Liver (tissue), 9 donors: ENCODE results near the gene LIMS1. TPM values are rescaled to one million over a fixed set of nuclear protein-coding genes. Genes with fewer than 3 reads are reported as not detected.

Source experiments
- DNase-seq: peaks from one replicate; pipeline ENCODE4 v3.0.0-alpha.2; 2017; ENCODE audit warnings: low spot score
- H3K27ac ChIP-seq, 2 donors: one replicate each; pipeline ENCODE4 v1.7.0; 2013; ENCODE audit warnings: inconsistent platforms in 2 of 2, low read length in 2 of 2, control low read depth in 1 of 2, low read depth in 1 of 2, mild to moderate bottlenecking in 1 of 2
- H3K27me3 ChIP-seq, 4 donors: one replicate each; pipeline versions ENCODE4 v1.6.1 to v1.7.0; 2013; ENCODE audit warnings: low read length in 3 of 4, inconsistent platforms in 1 of 4, mild to moderate bottlenecking in 1 of 4, moderate library complexity in 1 of 4; ENCODE audit not compliant: control insufficient read depth in 4 of 4, insufficient read depth in 4 of 4
- H3K36me3 ChIP-seq, 4 donors: one replicate each; pipeline versions ENCODE4 v1.6.1 to v1.7.0; 2013; ENCODE audit warnings: low read length in 3 of 4, mild to moderate bottlenecking in 3 of 4, low read depth in 1 of 4, moderate library complexity in 1 of 4; ENCODE audit not compliant: control insufficient read depth in 4 of 4, insufficient read depth in 3 of 4
- H3K4me1 ChIP-seq, 4 donors: one replicate each; pipeline versions ENCODE4 v1.6.1 to v1.7.0; 2013; ENCODE audit warnings: low read length in 3 of 4, mild to moderate bottlenecking in 3 of 4, moderate library complexity in 1 of 4; ENCODE audit not compliant: control insufficient read depth in 4 of 4, insufficient read depth in 4 of 4
- H3K4me3 ChIP-seq, 3 donors: one replicate each; pipeline versions ENCODE4 v1.6.1 to v1.7.0; 2013; ENCODE audit warnings: low read length in 3 of 3, control low read depth in 1 of 3, low read depth in 1 of 3, mild to moderate bottlenecking in 1 of 3
- H3K9ac ChIP-seq, 2 donors: one replicate each; pipeline ENCODE4 v1.7.0; 2013; ENCODE audit warnings: low read length in 2 of 2, mild to moderate bottlenecking in 2 of 2, moderate library complexity in 2 of 2, control low read depth in 1 of 2, low read depth in 1 of 2
- H3K9me3 ChIP-seq, 4 donors: one replicate each; pipeline versions ENCODE4 v1.6.1 to v1.7.0; 2013; ENCODE audit warnings: low read length in 3 of 4; ENCODE audit not compliant: control insufficient read depth in 4 of 4
- ATF3 ChIP-seq: IDR thresholded peaks from 2 replicates; pipeline ENCODE4 v1.6.1; 2016; ENCODE audit warnings: antibody characterized with exemption
- CTCF ChIP-seq: fragments of 150-350 bp; IDR thresholded peaks from 2 replicates; pipeline ENCODE4 v1.5.1; 2017; ENCODE audit warnings: improper control_type of control experiment, low read depth, low read length; ENCODE audit not compliant: missing input control
- FOXA1 ChIP-seq: IDR thresholded peaks from 2 replicates; pipeline ENCODE4 v1.6.1; 2016; ENCODE audit warnings: antibody characterized with exemption
- FOXA2 ChIP-seq: IDR thresholded peaks from 2 replicates; pipeline ENCODE4 v1.6.1; 2016; ENCODE audit warnings: antibody characterized with exemption
- HNF4G ChIP-seq: IDR thresholded peaks from 2 replicates; pipeline ENCODE4 v1.6.1; 2016; ENCODE audit warnings: antibody characterized with exemption
- JUND ChIP-seq, 2 donors: IDR thresholded peaks; 2 replicates each; pipeline ENCODE4 v1.6.1; 2016; ENCODE audit warnings: antibody characterized with exemption in 2 of 2
- NR2F2 ChIP-seq: IDR thresholded peaks from 2 replicates; pipeline ENCODE4 v1.6.1; 2016; ENCODE audit warnings: antibody characterized with exemption
- RAD21 ChIP-seq, 2 donors: IDR thresholded peaks; 2 replicates each; pipeline ENCODE4 v1.6.1; 2016; ENCODE audit warnings: antibody characterized with exemption in 2 of 2, mild to moderate bottlenecking in 2 of 2
- SP1 ChIP-seq: IDR thresholded peaks from 2 replicates; pipeline ENCODE4 v1.6.1; 2018; ENCODE audit warnings: antibody characterized with exemption, mild to moderate bottlenecking
- TAF1 ChIP-seq: conservative IDR thresholded peaks from 2 replicates; pipeline ENCODE4 v1.6.1; 2016; ENCODE audit warnings: antibody characterized with exemption, mild to moderate bottlenecking
- YY1 ChIP-seq: IDR thresholded peaks from 2 replicates; pipeline ENCODE4 v1.6.1; 2016; ENCODE audit warnings: antibody characterized with exemption, mild to moderate bottlenecking
- WGBS: extraction: QIAGEN DNeasy Blood & Tissue Kit; methylation state at CpG from one replicate; pipeline ENCODE4 v1.1.7; 2013; 5-methylcytosine and 5-hydroxymethylcytosine counted together
- polyA plus RNA-seq, 2 donors: library from polyadenylated mRNA; stranded (reverse) in 1 of 2; unstranded in 1 of 2; fragments of 200-250 nt in 1 of 2; fragments of >200 nt in 1 of 2; fragmentation: Nextera tagmentation in 1 of 2; extraction: Ambion mirVana in 1 of 2; gene quantifications; one replicate each; pipeline versions ENCODE4 v1.2.1 to v1.2.3, GENCODE V29; 2013 to 2015
- total RNA-seq, 2 donors: library from RNA; depleted of rRNA; stranded (reverse); fragments of >200 nt; gene quantifications; one replicate each; pipeline ENCODE4 v1.2.3, GENCODE V29; 2014
- TF ChIP-seq, protein P1 (sequence below): IDR thresholded peaks from 2 replicates; pipeline ENCODE4 v1.6.1; 2016; ENCODE audit warnings: antibody characterized with exemption, mild to moderate bottlenecking
- TF ChIP-seq, protein P2 (sequence below): IDR thresholded peaks from 2 replicates; pipeline ENCODE4 v1.6.1; 2016; ENCODE audit warnings: antibody characterized with exemption
- donor health status: healthy.
- donor health status: healthy.
- donor health status: healthy.
- donor health status: healthy.
- donor health status: healthy.

The LIMS1 gene
- total and polyA plus RNA-seq, 4 donors, result 10.2 to 37.1 (median 22.1) TPM

- no peak for TF ChIP-seq HNF4G
- no peak for TF ChIP-seq CTCF
- no peak for TF ChIP-seq FOXA2
- TF ChIP-seq NR2F2, result no peak
- no peak for TF ChIP-seq JUND (IDR thresholded peaks at IDR 0.05)
- no peak for TF ChIP-seq FOXA1
- TF ChIP-seq TAF1, result no peak
- TF ChIP-seq ATF3, result no peak
- Histone ChIP-seq H3K36me3 (no peaks in the 10 kb centered on the region), H3K4me1 (peaks cover 0 to 11% (median under 1%) of the 10 kb centered on the region in 4 donors), H3K9me3 (no peaks in the 10 kb centered on the region), H3K27ac (no peak overlapping the region), H3K9ac (no peak overlapping the region), H3K27me3 (no peaks in the 10 kb centered on the region), H3K4me3 (no peak overlapping the region)
- WGBS, result 86% methylated on average over 4 of the region's 4 CpGs
- no peak for DNase-seq
Observed at GRCh38 chr2:108542071-108542470, 7.8 kb downstream of the LIMS1 start.

DNA sequence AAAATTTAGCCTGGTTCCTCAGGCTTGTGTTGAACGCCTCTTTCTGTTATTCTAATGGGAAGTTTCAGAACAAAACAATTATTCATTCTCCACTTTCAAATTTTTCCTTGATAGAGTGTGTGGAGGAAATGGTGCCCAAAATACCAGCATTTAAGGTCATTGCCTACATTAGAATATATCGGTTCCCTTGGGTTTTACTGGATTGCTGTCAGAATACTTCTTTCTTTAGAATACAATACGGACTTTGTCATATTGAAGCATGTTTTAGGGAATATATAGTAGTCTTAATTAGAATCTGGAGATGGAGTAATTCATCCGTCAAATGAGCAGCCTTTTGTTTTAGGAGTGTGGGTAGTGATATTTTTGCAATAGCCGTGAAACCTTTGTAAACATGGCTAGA, 13.3 kb downstream of the LIMS1 start:
- Histone ChIP-seq H3K27me3 (no peaks in the 10 kb centered on the region), H3K27ac (no peak overlapping the region), H3K9me3 (no peaks in the 10 kb centered on the region), H3K9ac (no peak overlapping the region), H3K4me1 (peaks cover 1 to 2% (median 2%) of the 10 kb centered on the region in 4 donors), H3K4me3 (no peak overlapping the region), H3K36me3 (no peaks in the 10 kb centered on the region)
- TF ChIP-seq, protein P1, sequence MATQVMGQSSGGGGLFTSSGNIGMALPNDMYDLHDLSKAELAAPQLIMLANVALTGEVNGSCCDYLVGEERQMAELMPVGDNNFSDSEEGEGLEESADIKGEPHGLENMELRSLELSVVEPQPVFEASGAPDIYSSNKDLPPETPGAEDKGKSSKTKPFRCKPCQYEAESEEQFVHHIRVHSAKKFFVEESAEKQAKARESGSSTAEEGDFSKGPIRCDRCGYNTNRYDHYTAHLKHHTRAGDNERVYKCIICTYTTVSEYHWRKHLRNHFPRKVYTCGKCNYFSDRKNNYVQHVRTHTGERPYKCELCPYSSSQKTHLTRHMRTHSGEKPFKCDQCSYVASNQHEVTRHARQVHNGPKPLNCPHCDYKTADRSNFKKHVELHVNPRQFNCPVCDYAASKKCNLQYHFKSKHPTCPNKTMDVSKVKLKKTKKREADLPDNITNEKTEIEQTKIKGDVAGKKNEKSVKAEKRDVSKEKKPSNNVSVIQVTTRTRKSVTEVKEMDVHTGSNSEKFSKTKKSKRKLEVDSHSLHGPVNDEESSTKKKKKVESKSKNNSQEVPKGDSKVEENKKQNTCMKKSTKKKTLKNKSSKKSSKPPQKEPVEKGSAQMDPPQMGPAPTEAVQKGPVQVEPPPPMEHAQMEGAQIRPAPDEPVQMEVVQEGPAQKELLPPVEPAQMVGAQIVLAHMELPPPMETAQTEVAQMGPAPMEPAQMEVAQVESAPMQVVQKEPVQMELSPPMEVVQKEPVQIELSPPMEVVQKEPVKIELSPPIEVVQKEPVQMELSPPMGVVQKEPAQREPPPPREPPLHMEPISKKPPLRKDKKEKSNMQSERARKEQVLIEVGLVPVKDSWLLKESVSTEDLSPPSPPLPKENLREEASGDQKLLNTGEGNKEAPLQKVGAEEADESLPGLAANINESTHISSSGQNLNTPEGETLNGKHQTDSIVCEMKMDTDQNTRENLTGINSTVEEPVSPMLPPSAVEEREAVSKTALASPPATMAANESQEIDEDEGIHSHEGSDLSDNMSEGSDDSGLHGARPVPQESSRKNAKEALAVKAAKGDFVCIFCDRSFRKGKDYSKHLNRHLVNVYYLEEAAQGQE, result no peak
- TF ChIP-seq TAF1, result no peak
- TF ChIP-seq SP1, result no peak
- TF ChIP-seq, protein P2, sequence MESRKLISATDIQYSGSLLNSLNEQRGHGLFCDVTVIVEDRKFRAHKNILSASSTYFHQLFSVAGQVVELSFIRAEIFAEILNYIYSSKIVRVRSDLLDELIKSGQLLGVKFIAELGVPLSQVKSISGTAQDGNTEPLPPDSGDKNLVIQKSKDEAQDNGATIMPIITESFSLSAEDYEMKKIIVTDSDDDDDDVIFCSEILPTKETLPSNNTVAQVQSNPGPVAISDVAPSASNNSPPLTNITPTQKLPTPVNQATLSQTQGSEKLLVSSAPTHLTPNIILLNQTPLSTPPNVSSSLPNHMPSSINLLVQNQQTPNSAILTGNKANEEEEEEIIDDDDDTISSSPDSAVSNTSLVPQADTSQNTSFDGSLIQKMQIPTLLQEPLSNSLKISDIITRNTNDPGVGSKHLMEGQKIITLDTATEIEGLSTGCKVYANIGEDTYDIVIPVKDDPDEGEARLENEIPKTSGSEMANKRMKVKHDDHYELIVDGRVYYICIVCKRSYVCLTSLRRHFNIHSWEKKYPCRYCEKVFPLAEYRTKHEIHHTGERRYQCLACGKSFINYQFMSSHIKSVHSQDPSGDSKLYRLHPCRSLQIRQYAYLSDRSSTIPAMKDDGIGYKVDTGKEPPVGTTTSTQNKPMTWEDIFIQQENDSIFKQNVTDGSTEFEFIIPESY, result no peak
- TF ChIP-seq RAD21 (IDR thresholded peaks at IDR 0.05), result no peak
- TF ChIP-seq YY1, result no peak
- 92% methylated on average over 5 of the region's 5 CpGs for WGBS
- no peak for DNase-seq
